Measurements from ENCODE around the gene ZNF423.

Gene ZNF423

GRCh38 chr16:49542946-49543630 lies 312.8 kb downstream of the ZNF423 start:
- DNase-seq (ENCODE audit: extremely low read depth, low read depth), result no peak

GRCh38 chr16:49542391-49542891 lies 313.5 kb downstream of the ZNF423 start:
- TF ChIP-seq CTCF (IDR thresholded peaks at IDR 0.05; ENCODE audit: low read depth, low read length), result no peak
- no peak for DNase-seq (ENCODE audit: extremely low read depth, low read depth)

More at GRCh38 chr16:49542946-49543630, 312.8 kb downstream of the ZNF423 start:
- TF ChIP-seq CTCF (IDR thresholded peaks at IDR 0.05; ENCODE audit: low read depth, low read length), result no peak

GRCh38 chr16:49540836-49541235 lies 315.1 kb downstream of the ZNF423 start:
- no peak for TF ChIP-seq CTCF (IDR thresholded peaks at IDR 0.05; ENCODE audit: low read depth, low read length)
- no peak for DNase-seq (ENCODE audit: extremely low read depth, low read depth)

- no peak for TF ChIP-seq CTCF (IDR thresholded peaks at IDR 0.05; ENCODE audit: low read depth, low read length)
- no peak for DNase-seq (ENCODE audit: extremely low read depth, low read depth)
Observed at GRCh38 chr16:49539758-49540157, 316.2 kb downstream of the ZNF423 start.

GRCh38 chr16:49537924-49538459 lies 317.9 kb downstream of the ZNF423 start:
- TF ChIP-seq CTCF (IDR thresholded peaks at IDR 0.05; ENCODE audit: low read depth, low read length), result no peak
- DNase-seq (ENCODE audit: extremely low read depth, low read depth), result no peak

- TF ChIP-seq CTCF (IDR thresholded peaks at IDR 0.05; ENCODE audit: low read depth, low read length), result no peak
- no peak for DNase-seq (ENCODE audit: extremely low read depth, low read depth)
Observed at GRCh38 chr16:49534901-49535610, 320.9 kb downstream of the ZNF423 start.

GRCh38 chr16:49533422-49533821 lies 322.5 kb downstream of the ZNF423 start:
- no peak for TF ChIP-seq CTCF (IDR thresholded peaks at IDR 0.05; ENCODE audit: low read depth, low read length)
- DNase-seq (ENCODE audit: extremely low read depth, low read depth), result no peak

Data from AG09319 (cell line).